ENCODE results near the gene CRAMP1.

Gene CRAMP1

DNA sequence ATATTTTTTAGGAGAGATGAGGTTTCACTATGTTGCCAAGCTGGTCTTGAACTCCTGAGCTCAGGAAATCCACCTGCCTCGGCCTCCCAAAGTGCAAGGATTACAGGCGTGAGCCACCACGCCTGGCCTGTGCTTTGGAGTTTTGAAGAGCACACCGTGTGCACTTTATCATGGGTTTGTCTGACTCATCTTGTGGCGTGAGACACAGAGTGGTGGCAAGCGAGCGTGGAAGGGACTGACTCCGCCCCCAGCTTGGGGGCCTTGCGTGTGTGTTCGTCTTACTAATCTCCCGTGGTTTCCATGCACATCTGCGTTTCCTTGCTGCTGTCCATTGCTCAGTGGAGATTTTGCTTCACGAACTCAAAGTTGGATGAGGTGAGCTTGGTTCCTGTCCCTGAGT, 22.9 kb downstream of the CRAMP1 start:
- DNase-seq (ENCODE audit: low read depth): no peak

DNA sequence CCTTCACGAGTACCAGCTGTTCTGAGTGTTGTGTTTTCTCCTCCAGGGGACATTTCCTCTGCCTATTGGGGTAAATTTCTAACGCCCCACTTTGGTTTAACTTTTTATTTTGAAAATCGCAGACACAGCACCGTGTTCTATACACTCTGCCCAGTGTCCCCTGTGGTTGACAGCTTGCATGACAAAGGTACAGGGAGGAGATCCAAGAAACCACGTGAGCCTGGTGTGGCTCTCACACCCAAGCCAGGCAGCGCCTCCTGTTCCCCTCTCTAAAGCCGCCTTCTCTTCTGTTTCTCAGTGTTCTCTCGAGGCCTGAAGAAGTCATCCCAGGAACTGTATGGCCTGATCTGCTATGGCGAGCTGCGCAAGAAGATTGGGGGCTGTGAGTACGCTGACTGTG, 25.4 kb downstream of the CRAMP1 start:
- no peak for DNase-seq (ENCODE audit: low read depth)

DNA sequence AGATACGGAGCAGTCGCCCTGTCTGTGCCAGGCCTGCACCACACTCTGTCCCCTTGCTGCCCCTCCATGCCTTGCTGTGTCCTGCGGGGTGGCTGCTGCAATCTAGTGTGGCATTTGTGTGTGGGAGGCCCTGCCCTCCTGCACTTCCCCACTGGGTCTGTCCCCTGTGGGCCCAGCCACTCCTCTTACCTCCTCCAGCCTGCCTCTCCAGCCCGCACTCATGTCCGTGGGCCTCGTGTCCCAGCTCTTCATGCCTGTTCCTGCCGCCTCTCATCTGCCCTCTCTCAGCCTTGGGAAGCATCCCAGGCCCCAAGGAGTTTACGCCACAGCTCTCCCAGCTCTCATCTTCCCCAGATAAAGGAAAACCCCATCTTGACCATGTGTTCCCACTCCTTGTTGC, 26.6 kb downstream of the CRAMP1 start:
- no peak for DNase-seq (ENCODE audit: low read depth)

DNA sequence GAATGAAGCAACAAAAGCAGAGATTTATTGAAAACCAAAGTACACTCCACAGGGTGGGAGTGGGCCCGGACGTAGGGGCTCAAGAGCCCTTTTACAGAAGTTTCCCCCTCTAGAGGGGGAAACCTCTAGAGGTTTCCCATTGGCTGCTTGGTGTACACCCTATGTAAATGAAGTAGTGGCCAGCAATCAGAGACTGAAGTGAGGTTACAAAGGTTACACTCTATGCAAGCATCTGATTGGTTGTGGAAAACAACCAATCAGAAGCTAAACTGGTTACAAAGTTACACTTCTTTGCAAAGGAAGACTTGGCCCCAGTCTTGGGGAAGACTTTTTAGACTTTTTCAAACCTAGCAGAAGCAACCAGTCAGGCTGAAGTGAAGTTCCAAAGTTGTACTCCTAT, 27.1 kb downstream of the CRAMP1 start:
- DNase-seq (ENCODE audit: low read depth): no peak

DNA sequence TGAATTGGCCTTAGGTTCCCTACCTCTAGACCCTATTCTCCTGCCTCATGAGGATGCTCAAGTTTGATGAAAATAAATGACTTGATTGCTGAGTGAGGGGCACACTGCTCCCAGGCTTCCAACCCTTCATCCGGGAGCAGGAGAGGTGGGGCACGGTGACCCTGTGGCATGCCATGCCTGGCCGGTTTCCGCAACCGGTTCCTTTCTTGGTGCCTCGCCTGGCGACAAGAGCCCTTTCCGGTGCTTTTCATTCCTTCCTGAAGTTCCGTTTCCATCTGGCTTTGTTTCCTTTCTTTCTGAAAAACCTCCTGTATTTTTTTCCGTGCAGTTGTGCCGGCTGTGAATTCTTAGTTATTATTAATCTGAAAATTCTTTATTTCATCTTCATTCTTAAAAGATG, 27.7 kb downstream of the CRAMP1 start:
- no peak for DNase-seq (ENCODE audit: low read depth)

DNA sequence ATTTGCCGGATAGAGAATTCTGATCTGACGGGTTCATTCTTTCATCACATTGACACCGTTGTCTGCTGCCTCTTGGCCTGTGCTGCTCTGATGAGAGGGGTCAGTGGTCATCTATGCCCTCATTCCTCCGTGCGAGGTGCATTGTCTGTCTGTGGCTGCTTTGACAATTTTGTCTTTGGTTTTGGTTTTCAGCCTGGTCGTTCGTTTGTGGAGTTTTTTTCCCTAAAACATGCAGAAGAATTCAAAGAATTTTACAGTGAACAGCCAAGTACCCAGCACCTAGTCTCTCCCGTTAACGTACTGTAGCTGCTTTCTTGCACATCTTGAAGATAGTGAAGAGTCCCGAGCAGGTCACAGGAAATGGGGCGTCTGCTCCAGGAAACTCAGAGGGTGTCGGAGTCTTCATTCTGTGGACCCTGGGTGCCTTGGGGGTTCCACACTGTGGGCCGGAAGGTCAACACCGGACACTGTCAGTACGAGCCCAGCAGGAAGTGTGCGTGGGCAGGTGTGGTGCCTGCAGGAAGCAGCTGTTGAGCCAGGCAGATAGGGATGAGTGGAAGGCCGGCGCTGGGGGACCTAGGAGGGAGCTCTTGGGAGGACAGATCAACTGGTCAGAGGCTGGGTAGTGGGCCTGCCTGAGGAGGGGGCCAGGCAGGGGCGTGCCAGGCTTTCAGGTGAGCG, 28.2 kb downstream of the CRAMP1 start:
- DNase-seq (ENCODE audit: low read depth): no peak

DNA sequence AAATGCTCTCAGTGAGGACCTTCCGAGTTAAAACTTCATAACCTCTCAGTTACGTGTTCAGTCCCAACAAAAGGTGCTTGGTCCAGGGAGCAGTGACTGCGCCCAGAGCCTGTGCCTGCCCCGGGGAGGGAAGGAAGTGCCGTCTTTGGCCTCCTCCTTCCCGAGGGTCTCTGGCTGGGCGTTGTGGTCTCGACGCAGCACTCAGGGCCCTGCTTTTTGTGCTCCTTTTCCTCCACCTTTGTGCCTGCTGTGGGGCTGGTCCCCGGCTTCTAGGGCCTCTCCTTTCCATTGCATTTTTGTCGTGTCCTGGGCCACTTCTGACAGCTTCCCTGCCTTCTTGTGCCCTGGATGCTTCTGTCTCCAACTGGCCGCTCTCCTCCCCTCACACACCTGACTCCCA, 29.1 kb downstream of the CRAMP1 start:
- no peak for DNase-seq (ENCODE audit: low read depth)

DNA sequence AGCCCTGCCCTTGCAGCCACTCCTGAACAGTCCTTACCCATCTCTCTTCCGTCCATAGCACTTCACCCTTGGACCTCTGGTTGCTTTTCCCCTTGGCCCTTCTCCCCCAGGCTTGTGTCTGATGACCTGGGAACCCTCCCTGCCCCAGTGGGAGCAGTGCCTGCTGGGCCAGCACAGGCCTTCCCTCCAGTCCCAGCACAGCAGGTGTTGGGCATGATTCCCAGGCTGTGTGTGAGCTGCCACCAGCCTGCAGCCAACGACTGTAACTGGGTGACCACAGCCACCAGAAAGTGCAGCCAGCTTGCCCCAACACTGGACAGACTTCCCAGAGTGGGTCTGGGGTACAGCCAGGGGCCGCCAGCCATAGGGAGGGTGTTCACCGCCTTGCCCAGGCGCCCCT, 30.0 kb downstream of the CRAMP1 start:
- DNase-seq (ENCODE audit: low read depth): no peak

DNA sequence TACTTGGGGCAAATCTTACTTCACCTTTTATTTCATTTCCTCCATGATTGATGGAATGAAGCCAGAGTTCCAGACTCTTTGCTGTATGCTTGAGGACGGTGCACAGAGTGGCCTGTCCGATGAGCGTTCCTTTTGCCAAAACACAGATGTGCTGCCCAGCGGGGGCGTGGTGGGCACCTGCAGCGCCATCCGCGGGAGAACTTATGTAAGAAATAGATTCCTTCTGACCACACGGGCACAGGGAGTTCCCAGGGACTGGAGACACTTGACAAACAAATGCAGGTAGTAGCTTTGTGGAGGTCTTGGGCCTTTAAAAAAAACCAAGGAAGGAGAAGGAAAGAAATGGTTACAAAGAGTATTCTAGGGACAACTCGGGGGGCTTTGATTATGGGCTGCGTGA, 30.6 kb downstream of the CRAMP1 start:
- no peak for DNase-seq (ENCODE audit: low read depth)

DNA sequence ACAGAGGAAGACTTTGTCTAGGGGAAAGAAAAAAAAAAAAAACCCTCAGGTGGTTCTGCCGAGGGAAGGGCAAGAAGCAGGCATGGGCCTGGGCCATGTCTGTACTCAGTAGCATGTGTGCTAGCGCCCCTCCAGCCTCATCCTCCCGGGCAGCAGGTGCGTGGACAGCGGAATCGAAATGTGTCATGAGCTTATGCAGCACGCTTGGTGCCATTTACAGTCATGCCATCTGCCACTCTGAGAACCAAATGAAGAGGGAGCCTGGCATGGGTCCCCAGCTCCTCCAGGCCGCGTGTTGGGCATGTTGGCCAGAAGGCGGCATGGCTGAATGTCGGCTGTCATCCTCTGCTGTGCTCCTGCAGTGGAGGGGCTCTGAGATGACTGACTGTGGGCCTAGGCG, 31.4 kb downstream of the CRAMP1 start:
- DNase-seq (ENCODE audit: low read depth): no peak

DNA sequence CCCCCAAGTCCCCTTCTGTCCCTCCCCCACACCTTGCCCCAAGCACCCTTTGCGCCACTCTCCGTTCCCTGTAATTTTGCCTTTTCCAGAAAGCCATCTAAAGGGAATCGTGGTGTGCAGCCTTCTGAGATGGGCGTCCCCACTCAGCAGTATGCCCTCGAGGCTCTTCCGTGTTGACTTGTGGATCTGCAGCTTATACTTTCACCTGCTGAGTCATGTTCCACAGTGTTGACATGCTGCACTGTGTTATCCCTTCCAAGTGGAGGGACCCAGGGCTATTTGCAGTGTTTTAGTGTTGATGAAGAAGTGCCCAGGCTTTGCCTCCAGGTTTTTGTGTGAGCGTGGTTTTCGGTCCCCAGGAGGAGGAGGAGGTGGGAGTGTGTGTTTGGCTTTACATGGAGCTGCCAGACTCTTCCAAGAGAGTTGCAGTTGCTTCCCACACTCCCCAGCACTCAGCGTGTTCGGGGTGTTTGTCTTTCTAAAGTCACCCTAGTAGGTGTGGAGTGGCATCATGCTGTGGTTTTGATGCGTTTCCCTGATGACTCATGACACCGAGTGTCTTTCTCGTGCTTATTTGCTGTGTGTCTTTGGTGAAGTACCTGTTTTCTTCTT, 33.9 kb downstream of the CRAMP1 start:
- DNase-seq (ENCODE audit: low read depth): no peak

DNA sequence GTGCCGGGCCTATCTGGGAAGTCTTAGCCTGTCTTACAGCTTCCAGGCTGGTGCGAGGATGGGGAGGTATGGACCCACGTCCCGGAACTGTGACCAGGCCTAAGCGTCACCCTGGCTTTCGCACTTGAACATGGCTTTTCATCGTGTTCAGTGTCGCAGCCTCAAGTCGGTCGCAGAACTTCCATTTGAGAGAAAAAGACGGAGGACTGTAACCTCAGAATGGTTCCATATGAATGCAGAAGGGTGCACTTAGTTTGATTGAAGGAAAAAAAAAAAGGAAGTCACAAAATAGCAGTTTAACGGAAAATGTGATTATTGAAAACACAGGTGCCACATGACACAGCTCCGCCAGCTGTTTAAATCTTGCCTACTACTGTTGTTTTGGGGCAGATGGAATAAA, 35.7 kb downstream of the CRAMP1 start:
- no peak for DNase-seq (ENCODE audit: low read depth)

DNA sequence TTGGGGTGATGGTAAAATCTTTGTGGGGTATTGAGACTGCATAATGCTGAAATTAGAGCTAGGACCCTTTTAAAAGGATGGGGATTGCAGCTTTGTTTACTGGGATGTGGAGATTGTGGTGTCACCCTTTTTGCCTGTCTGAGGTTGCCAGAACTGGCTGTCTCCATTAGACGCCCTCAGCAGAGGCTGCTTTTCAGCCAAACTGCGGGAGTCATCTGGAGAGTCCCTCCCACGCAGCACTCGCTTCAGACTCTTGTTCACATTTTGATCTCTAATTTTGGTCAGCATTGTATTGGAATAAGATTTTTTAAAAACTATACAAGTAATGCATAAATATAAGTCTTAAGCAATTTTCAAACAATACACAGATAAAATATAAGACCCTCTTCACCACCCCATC, 38.0 kb downstream of the CRAMP1 start:
- DNase-seq (ENCODE audit: low read depth): no peak

DNA sequence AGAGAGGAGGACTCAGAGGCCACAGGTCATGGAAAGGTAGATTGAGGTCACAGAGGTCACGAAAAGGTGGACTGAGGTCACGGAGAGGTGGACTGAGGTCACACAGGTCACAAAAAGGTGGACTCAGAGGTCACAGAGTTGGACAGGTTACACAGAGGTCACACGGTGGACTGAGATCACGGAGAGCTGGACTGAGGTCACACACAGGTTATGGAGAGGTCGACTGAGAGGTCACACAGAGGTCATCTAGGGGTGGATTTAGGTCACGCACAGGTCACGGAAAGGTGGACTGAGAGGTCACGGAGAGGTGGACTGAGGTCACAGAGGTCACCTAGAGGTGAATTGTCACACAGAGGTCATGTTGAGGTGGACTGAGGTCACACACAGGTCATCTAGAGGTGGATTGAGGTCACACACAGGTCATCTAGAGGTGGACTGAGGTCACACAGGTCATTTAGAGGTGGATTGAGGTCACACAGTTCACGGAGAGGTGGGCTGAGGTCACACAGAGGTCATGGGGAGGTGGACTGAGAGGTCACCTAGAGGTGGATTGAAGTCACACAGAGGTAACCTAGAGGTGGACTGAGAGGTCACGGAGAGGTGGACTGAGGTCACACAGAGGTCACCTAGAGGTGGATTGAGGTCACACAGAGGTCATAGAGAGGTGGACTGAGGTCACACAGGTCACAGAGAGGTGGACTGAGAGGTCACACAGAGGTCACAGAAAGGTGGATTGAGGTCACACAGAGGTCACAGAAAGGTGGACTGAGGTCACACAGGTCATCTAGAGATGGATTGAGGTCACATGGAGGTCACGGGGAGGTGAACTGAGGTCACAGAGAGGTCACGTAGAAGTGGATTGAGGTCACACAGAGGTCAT, 39.2 kb downstream of the CRAMP1 start:
- no peak for DNase-seq (ENCODE audit: low read depth)

DNA sequence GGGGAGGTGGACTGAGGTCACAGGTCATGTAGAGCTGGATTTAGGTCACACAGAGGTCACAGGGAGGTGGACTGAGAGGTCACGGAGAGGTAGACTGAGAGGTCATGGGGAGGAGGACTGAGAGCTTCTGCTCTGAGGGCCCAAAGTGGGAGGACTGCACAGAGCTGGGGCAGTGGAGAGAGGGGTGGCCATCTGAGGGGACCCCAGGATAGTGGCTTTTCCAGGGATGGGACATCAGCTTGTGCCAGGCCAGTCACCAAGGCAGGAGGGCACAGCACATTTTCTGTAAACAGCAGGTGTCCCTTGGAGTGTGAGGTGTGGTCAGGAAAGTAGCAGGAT, 39.8 kb downstream of the CRAMP1 start:
- no peak for DNase-seq (ENCODE audit: low read depth)

DNA sequence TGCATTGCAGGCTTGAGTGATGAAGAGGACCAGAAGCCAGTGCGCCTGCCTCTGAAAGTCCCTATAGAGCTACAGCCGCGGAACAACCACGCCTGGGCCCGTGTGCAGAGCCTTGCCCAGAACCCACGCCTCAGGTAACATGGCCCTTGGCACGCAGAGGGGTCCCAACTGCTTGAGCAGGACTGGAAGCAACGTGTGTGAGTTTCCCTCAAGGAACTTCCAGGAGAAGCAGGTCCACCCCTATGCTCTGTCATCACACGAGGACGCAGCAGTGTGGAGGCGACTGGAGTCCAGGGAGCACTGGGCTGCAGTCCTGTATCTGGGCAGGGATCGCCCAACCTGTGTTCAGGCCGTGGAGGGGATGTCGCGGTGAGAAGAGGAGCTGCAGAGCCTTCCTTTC, 40.9 kb downstream of the CRAMP1 start:
- no peak for DNase-seq (ENCODE audit: low read depth)

DNA sequence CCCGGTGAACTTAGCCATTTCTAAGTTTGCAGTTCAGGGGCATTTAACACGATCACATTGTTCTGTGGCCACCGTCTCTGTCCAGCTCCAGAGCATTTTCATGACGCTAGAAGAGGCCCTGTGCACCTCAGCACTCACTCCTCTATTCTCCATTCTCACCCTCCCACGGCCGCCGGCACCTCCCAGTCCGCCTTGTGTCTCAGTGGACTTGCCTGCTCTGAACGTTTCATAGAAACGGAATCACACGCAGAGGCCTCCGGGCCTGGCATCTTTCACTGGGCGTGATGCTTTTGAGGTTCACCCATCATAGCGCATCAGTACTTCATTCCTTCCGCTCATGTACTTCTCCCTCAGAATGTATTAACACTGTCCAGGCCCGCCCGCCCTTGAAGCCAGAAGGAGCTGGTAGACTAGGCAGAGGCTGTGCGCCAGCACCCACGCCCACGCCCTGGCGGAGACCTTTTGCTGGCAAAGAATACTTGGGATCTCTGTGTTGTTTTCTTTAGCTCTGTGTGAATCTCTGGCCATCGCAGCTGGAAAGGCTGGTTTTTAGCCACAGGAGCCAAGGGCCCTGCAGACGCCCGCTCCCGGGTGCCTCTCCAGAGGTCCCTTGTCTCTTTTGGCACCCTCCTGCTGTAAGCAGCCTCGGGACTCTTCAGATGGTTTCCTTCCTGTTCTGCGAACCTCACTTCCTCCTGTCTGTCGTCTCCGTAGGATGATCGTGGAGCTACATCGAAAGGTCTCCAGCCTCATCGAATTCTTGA, 42.5 kb downstream of the CRAMP1 start:
- DNase-seq (ENCODE audit: low read depth): no peak

DNA sequence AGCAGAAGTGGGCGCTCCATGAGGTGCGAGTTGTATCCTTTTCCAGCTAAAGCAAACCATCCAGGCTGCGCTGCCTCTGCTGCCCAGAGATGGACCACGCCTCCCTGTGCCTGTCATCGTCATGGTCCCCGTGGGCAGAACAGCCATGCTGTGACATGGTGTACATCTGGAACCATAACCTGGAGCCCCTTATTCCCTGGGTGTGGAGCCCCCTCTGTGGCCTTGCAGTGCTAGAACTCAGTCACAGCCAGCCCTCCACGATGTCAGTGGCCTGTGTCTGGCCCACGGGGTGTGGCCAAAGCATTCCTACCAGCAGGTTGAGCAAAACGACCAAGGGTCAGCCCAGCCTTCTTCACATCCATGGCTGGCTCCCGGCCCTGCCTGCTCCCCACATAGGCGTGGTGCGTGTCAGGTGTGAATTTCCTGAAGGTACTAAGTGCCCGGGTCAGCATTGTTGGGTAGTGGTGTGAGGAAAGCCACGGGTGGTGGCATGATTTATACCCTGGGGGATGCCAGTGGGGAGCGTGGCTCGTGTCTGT, 43.2 kb downstream of the CRAMP1 start:
- no peak for DNase-seq (ENCODE audit: low read depth)

DNA sequence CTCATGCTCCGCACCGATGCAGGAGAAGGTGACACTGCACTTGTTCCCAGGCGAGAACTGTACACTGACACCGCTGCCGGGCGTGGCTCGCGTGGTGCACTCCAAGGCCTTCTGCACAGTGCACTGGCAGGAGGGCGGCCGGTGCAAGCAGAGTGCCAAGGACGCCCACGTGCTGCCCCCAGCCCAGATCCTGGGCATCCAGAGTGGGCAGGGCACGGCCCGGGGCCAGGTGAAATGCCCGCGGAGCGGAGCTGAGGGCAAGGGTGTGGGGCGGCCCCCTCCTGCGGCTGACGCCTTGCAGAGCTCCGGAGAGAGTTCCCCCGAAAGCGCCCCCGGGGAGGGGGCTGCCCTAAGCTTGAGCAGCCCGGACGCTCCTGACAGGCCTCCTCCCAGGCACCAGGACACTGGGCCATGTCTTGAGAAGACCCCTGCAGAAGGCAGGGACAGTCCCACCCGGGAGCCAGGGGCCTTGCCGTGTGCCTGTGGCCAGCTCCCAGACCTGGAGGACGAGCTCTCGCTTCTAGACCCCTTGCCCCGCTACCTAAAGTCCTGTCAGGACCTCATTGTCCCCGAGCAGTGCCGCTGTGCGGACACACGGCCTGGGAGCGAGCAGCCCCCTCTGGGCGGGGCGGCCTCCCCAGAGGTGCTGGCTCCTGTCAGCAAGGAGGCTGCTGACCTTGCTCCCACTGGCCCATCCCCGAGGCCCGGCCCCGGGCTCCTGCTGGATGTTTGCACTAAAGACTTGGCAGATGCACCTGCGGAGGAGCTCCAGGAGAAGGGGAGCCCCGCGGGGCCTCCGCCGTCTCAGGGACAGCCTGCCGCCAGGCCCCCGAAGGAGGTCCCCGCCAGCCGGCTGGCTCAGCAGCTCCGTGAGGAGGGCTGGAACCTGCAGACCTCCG, 44.0 kb downstream of the CRAMP1 start:
- no peak for DNase-seq (ENCODE audit: low read depth)

DNA sequence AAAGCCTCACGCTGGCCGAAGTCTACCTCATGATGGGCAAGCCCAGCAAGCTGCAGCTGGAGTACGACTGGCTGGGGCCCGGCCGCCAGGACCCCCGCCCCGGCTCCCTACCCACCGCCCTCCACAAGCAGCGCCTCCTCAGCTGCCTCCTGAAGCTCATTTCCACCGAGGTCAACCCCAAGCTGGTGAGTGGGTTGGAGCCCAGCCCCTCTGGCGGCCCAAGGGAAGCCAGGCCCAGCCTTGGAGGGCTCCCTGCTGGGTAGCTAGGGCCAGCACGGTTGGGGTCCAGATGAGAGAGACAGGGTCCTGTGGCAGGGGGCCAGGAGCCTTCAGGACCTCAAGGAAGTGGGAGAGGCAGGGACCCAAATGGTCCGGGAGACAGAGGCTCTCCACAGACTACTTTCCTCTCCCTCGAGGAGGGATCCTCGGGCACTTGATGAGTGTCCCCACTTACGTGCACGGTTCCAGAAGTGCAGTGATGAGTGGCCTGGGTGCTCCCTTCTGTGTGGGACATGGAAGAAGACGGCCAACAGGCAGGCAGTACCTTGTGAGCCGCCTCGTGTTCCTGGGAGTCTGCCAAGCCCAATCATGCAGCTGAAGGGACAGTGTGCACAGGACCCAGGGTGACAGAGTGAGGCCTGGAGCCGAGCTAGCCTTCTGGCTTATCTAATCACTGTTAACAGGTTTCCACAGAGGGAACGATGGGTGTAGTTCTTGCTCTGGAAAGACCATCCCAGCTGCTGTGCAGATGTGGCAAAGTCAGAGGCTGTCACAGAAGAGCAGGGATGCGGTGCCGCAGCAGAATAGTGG, 44.9 kb downstream of the CRAMP1 start:
- no peak for DNase-seq (ENCODE audit: low read depth)
